ENCODE results near the gene CBFA2T3.

Gene CBFA2T3

GRCh38 chr16:88936556-88937205 lies 40.3 kb downstream of the CBFA2T3 start:
- DNase-seq, result no peak

DNA sequence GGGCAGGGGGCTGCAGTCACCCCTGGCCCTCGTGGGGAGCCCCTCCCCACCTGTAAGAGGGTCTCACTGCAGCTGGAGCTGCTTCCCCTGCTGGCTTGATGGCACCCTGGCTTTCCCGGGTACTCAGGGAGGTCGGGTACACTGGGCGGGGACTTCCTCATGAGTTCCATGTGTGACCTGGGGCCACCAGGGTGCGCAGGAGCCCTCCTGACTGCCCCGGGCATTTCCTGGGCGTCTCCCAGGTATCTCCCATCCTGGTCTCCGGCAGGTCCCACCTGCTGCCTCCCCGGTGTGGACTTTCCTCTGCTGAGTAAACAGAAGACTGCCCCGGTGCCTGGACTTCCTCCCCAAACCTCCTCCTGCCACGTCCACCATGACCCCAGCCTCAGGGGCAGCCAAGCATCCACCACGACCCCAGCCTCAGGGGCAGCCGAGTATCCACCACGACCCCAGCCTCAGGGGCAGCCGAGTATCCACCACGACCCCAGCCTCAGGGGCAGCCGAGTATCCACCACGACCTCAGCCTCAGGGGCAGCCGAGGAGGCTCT lies 40.9 kb downstream of the CBFA2T3 start:
- DNase-seq, result no peak

- DNase-seq, result no peak
These were observed 42.8 kb downstream of the CBFA2T3 start for GRCh38 chr16:88934066-88934667.

DNA sequence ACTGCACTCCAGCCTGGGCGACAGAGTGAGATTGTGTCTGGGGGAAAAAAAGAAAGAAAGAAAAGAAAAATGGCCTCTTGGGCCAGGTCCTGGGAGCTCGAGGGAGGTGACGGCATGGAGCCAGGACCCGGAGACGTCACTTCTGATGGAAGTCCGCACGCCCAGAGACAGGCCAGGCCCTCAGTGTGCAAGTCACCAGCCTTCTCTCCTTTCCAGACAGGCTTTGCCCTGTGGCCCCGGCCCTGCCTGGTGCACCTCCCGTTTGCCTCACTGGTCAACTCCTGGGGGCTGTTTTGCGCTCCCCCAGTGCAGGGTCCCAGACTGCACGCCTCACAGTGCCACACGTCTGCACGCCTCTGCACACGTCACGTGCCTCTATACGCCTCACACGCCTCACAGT lies 44.1 kb downstream of the CBFA2T3 start:
- no peak for DNase-seq

DNA sequence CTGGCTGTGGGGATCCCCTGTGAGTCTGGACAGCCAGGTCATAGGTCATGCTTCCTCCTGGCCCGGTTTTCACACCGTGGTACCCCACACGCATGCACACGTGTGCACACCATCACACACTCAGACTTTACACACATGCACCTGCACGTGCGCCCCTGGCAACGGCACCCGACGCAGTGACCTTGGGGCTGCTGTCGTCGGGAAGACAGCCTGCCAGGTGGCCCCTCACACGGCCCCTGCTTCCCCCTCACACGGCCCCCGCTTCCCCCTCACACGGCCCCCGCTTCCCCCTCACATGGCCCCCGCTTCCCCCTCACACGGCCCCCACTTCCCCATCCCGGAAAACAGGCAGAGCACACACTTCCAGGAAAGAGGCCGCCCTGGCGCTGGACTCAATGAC lies 45.1 kb downstream of the CBFA2T3 start:
- no peak for DNase-seq

DNA sequence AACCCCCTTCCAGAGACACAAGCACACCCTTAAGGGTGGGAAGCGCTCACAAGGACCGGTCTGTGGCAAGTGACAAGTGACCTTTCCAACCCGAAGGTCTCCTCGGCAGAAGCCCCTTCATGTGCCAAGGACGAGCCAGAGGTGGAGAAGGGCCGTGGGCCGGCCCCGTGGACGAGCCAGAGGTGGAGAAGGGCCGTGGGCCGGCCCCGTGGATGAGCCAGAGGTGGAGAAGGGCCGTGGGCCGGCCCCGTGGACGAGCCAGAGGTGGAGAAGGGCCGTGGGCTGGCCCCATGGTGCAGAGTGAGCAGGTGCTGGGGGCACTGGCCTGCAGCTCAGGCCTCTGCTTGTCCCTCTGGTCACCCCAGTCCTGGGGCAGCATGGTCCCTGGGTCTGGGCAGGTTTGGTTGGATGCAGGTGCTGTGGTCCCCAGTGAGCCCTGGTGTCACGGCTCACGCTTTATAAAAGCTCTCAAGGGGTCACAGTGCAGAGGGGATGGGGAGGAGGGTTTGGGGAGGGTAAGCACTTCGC lies 45.6 kb downstream of the CBFA2T3 start:
- DNase-seq, result no peak

- DNase-seq, result no peak
These were observed 46.3 kb downstream of the CBFA2T3 start for GRCh38 chr16:88930716-88931115.

- DNase-seq, result peak; percentile 45
These were observed 47.9 kb downstream of the CBFA2T3 start for GRCh38 chr16:88929091-88929445.

DNA sequence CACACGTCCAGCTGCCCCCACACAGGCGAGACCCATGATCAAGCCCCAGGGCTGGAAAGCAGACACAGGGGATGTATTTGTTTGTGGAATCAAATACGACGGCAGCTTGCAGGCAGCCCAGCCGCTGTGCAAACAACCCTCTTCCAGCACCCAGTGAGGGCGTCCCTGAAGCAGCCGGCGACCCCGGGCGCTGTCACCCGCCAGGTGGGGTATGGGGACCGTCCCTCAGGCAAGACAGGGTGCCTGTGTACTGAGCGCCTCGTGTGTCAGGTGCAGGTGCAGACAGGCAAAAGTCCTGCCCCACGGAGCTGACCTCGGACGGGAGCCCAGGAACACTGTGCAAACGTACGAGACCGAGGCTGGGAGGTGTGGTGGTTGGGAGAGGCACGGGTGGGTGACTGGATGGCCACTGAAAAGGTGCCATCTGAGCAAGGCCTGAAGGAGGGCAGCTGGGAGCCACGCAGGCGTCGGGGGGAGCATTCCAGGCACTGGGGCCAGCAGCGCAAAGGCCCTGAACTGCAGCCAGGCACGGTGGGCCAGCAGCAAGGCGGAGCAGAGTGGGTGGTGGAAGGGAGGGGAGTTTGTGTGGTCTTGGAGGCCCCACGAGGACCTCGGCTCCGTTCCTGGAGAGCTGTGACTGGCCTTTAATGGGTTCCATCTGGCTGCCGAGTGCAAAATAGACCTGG lies 48.5 kb downstream of the CBFA2T3 start:
- DNase-seq, result peak; percentile 45

DNA sequence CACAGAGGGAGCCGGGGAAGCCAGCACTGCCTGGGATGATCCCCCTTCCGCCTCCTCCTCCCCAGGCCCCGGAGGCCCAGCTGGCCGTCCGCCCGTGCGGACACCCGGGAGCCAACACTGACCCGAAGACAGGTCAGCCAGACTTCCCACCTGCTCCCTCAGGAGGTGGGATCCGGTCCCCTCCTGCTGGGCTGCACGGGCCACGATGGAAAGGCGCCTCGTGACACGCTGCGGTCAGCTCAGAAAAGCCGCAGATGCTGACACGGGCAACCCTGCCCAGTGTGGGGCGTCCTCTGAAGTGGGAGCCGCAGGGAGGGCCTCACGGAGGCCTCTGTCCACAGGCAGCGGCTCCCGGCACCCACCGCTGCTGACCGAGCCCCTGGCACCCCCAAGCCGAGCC lies 49.3 kb downstream of the CBFA2T3 start:
- no peak for DNase-seq

- DNase-seq, result no peak
These were observed 50.0 kb downstream of the CBFA2T3 start for GRCh38 chr16:88927010-88927409.

DNA sequence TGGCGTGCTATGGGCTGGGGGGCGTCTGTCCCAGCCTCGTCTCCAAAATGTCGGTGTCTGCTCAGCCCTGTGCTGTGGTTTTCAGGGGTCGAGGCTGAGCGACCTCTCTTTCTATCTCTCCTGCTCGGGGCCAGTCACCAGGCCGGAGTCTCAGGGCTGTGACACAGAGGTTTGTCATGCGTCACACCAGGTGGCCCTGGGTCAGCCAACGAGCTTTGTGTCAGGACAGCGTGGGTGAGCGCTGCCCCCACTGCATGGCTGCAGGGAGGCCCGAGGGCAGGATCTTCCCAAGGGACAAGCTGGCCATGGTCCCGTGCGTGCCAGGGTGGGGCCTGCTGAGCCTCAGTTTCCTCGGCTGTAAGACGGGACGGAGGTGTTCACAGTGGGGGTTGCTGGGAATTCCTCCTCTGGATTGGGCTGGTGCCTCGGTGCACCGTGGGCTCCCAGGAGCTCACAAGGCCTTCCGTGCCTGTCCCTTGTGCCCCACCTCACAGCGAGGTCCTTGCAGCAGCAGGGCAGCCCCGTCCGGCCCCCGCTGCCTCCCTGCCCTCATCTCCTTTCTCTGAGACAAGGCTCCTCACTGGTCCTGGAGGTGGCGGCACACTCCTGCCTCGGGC lies 50.5 kb downstream of the CBFA2T3 start:
- no peak for DNase-seq

DNA sequence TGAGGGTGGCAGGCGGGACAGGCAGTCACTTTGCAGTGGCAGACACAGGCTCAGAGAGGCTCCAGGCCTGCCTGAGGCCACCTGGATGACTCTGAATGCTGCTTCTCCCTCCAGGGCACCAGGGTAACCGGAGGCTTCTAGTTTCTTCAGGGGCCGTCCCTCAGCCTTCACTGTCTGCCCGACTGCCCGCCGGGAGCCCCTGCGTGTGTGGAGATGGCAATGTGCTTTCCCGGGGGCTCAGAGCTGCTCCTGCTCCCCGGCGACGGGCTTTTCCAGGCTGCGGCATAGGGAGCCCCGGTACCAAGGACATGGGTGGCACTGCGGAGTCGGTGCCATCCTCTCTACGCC lies 51.5 kb downstream of the CBFA2T3 start:
- DNase-seq, result no peak

GRCh38 chr16:88924834-88925539 lies 52.0 kb downstream of the CBFA2T3 start:
- DNase-seq, result peak; percentile 32

DNA sequence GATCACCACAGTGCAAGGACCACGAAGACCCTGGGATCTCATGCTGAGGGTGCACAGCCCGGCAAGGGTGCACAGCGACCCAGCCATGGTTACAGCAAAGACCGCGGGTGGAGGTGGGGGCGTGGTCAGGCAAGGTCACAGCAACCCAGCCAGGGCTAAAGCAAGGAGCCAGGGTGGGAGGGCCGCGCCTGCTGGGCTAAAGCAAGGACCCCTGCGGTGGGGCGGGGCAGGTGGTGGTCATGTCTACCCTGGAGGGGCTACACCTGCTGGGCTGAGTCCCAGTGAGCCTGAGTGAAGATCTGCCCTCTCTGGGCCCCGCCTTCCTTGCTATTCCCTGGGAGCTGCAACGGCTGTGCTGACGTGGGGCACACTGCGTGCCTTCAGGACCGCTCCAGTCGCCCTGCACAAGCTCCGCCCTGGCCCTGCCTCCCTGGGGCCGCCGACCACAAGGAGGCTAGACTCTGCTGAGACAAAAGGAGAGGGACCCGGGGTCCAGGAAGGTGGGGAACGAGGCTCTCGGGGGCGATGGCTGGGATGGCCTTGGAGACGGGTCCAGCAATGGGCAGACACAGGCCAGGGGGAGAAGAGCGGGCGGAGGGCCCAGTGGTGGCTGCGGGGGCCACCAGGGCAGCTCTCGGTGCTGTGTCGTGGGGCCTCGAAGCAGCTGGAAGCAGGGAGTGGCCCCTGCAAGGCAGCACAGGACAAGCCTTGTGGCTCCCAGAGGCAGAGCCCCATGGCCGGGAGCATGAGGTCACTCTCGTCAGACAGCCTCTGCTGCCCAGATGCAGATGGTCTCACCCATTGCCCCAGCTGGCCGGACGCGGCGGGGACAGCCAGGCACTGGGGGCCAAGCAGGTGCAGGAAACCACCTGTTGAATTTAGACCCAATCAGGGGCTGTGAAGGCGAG lies 52.8 kb downstream of the CBFA2T3 start:
- no peak for DNase-seq

DNA sequence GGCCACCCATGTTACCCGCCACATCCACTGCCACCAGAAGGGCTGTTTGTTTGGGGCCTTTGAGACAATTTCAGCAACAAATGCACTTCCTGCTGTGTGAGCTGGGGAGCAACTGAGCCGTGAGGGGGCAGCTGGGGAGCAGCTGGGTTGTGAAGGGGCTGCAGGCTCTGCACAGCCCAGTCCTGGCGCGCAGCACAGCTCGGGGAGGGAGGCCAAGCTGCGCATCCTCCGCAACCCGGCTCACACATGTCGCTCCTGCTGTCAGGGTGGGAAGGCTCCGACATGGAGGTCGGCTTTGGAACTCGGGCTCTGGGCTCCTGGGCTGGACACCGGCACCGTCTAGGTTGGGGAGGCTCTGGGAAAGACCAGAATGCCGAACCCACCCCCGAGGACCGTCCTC lies 53.6 kb downstream of the CBFA2T3 start:
- DNase-seq, result no peak

- no peak for DNase-seq
These were observed 54.1 kb downstream of the CBFA2T3 start for GRCh38 chr16:88922826-88923410.

DNA sequence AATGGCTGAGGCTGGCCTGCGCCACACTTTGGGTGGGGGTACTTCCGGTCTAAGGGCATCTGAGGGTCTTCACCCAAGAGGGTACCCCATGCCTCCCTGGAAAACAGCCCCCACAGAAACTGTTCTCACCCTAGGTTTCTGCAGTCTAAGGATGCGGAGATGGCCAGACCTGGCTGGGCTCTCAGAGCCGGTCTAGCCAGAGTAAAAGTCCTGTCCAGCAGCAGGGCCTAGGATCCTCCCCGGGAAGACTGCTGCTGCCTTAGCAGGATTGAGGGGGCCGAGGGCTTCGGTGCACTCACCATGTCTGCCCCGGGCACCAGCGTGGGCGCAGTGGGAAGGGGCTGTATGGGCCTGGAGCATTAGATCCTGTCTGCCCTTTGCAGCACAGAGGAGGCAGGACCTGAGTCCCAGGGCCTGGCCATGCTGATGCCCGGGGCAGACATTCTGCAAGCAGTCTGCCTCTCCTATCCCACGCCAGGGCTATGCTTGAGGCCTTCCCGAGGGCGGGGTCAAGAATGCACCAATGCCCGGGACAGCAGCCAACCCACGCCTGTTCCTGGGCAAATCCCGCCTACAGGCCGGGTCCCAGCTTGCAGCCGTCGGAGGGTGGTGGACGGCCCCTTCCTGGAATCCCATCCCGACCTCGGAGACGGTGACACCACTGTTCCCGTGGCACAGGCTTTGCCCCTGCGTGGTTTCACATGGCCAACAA lies 54.7 kb downstream of the CBFA2T3 start:
- DNase-seq, result no peak

GRCh38 chr16:88921591-88921990 lies 55.4 kb downstream of the CBFA2T3 start:
- DNase-seq, result no peak
